Stimulated activated CD8-positive, alpha-beta memory T cell treated with anti-CD3 and anti-CD28 coated beads, Interleukin-4, amount 100 ng/mL, for 24 hours (primary cell): Measurements from ENCODE around the gene GRM1.

ENCODE experiments used
- DNase-seq: peaks from one replicate; pipeline ENCODE4 v3.0.0-alpha.2; 2020; ENCODE audit warnings: low read depth

GRM1 gene

DNA sequence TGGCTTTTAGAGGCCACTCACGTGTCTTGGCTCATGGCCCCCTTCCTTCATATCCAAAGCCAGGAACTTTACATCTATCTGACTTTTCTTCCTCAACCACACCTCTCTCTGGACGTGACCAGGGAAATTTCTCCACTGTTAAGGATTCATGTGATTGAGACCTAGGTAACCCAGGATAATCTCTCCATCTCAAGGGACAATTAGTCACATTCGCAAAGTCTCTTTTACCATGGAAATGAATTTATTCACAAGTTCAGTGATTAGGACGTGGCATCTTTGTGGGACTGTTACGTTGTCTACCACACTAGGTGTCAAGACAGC is 287.3 kb downstream of the GRM1 start:
- DNase-seq = no peak

GRCh38 chr6:146331013-146331412 is 302.2 kb downstream of the GRM1 start:
- DNase-seq = no peak

GRCh38 chr6:146335336-146335735 is 306.5 kb downstream of the GRM1 start:
- no peak for DNase-seq

- no peak for DNase-seq
Measured at GRCh38 chr6:146336191-146336590, 307.3 kb downstream of the GRM1 start.

- no peak for DNase-seq
Measured at GRCh38 chr6:146337376-146337775, 308.5 kb downstream of the GRM1 start.

DNA sequence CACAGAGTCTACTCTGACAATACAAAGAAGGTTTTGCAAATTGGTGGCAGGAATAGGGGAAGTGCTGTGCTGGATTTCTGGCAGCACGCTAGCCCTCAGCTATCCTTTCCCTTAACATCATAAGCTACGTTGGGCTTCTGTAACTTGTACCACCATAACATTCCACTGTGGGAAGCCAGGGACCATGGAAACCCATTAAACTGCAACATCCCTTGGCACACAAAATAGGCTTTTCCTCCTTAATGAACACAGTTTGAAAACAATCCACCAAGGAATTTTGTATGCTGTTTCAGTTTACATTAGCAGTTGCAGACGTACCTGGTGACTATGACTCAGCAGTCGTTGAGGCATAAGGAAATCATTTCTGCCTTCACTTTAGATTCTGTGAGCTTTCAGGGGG is 310.9 kb downstream of the GRM1 start:
- no peak for DNase-seq

GRCh38 chr6:146341493-146342230 is 312.8 kb downstream of the GRM1 start:
- no peak for DNase-seq

- DNase-seq = no peak
Measured at GRCh38 chr6:146345598-146345997, 316.7 kb downstream of the GRM1 start.

- no peak for DNase-seq
Measured at GRCh38 chr6:146347090-146347489, 318.2 kb downstream of the GRM1 start.

GRCh38 chr6:146347690-146348089 is 318.8 kb downstream of the GRM1 start:
- DNase-seq = no peak

GRCh38 chr6:146351018-146351417 is 322.2 kb downstream of the GRM1 start:
- no peak for DNase-seq

- DNase-seq = no peak
Measured at GRCh38 chr6:146352163-146352562, 323.3 kb downstream of the GRM1 start.

DNA sequence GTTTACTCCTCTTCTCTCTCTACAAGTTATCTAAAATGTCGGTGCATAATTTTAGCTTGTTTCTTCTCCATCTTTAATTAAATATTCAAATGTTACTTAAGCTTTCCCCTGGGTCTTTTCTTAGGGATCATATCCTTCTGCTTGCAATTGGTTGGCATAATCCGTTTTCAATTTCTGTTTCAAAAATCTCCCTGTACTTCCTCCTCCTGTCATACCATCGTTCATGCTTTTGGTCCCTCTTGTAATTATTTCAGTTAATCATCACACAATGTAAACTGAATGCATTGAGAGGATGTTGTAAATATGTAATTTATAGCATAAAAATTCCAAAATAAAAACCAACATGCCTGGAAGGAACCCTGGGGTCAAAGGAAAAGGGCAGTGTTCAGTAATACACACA is 325.6 kb downstream of the GRM1 start:
- DNase-seq = no peak

GRCh38 chr6:146355521-146356100 is 326.7 kb downstream of the GRM1 start:
- no peak for DNase-seq

DNA sequence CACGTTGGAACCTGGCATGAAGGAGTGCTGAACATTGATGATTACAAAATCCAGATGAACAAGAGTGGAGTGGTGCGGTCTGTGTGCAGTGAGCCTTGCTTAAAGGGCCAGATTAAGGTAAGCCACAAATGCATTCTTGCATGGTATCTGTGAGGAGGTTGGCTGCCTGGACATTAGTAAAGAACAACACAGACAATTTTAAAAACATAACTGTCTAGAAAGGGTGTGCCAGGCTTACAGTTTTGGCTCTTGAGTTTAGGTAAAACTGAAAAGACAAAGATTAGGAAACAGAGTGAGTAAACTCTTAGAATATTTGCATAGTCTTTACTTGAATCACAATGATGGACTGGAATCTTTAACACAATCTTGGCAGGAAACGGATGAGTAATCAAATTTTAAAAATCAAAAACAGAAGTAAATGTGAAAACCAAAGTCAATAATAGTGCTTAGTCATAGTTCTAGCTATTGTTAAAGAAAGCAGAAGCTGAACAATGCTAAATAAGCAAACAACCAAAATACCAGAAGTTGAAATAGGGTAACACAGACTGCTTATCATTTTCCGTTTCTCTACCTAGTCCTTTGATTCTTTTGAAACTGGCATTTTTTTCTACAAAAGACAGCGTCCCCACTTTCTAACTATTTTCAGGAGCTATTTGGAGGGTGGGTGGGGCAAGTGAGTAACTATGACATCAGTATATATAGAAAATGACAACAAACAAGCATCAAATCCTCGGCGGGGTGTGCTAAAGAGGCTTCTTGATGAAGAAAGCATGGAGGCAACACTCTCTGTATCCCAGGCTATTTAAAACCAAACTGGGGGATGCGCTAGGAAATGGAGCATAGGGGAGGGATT is 328.9 kb downstream of the GRM1 start:
- DNase-seq = no peak

- no peak for DNase-seq
Measured at GRCh38 chr6:146358431-146359046, 329.7 kb downstream of the GRM1 start.

DNA sequence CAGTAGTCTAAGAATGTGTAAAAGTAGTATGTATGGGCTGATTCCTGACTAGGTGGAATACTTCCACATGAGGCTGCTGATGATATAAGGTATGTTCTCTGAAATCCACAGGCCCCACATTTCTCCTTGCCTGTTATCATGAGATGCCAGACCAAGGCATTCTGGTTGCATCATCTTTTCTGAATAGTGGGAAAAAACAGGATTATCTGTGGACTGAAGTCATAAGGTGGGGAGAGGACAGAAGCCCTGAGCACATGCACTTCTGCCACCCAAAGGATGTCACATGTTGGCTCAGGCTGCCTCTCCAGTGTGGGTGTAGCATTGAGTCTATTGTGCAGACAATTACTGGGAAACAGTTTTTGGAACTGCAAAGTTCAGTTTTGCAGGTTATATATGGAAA is 330.3 kb downstream of the GRM1 start:
- DNase-seq = no peak

DNA sequence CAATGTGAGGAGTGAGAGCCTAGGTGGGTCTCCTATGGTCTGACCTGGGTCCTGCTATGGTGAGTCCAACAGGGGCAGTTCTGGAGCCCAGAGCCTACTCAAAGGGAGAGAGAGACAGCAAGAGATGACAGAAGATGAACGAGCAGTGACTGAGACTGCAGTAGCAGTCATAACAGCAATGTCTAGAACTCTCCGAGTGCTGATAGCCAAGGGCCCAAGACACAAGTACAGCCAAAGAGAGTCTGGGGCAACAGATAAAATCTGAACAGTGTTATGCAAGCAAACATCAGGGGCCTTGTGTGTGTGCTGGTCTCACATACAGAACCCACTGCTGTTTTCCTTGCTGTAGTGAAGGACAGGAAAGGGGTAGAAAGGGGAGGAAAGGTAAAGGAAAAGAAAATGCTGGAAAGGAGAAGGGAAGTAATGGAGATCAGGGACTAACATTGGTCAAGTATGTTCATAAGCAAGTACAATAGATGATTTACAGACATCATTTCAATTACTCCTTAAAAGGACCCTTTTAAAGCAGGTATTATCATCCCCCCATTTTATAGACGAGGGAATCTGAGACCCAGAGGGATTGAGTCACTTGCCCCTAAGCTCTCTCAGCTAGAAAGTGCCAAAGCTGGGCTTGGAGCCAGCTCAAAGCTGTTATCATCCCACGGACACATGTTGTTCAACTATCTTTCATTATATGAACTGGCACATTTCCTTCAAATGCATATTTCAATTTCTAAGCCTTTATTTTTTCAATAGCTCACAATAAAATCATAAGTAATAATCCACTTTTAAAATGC is 332.5 kb downstream of the GRM1 start:
- no peak for DNase-seq

DNA sequence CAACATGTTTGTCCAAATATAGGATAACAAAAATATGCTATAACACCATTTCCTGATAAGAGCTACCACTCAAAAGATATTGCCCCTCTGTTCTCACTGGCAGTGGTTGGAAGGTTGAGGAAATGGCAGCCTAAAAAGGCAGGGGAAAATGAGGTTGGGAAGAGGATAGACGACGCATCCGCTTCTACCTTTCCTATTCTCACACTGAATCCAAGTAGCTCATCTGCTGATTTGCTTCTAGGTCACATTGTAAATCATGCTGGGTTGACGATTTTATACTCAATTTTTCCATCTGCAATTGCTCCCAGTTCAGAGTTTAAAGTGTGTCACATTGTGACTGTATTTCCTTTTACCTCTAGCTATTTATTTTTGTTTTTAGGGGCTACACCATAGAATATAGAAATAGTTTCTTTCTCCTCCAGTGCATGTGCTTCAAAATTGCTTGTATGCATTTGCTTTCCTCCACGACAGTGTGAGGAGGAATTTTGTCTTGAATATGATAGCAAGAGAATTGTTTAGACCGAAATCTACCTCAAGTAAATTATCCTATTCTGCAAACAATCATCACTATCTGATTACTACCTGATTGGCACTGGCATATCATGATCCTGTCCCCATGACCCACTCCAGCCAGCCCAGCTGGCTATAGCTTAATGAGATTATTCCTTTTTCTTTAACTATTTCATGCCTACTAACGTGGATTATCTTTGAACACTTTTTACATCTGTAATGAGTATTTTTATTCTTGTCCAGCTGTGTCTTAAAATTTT is 335.2 kb downstream of the GRM1 start:
- no peak for DNase-seq

DNA sequence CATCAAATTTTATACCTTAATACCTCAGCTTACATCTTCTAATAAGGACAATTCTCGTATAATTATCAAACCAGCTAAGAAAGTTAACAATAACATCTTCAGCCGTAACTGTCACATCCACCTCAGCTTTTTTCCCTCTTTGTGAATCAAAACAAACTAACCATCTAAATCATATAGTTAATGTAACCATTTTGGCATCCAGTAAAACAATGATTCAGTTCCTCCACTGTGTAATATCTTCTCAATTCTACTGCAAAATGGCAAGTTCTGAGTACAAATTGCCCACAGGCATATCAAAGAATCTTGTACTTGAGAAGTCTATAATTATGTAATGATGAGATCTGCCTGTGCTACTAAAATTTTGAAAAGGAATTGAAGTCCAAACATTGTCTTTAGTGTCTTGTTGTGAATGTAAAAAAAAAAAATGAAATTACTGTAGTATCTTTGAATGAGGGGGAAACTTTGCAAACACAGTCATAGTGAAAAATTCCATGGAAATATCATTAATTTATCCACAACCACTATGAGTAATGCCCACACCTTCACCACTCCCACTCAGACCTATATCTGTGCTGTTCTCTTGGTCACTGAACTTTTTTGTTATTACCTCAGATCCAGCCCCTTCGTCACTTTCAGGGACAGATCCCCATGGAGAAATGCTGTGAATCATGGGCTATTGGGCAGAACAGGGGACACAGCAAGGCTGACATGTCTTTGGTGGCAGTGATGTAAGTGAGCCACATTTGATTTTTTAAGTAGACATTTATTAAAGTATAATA is 336.1 kb downstream of the GRM1 start:
- no peak for DNase-seq
